Osteoblast (primary cell): ENCODE data around the gene MYL12A. TPM values are rescaled to one million over a fixed set of nuclear protein-coding genes. Genes with fewer than 3 reads are reported as not detected.
"Not testable (repeated sequence)": the region's sequence is repeated elsewhere in the genome, so short reads cannot be mapped to it uniquely, and the experiment has no call there.

Source experiments
- DNase-seq: peaks from one replicate; pipeline ENCODE4 v3.0.0; 2011; ENCODE audit warnings: low spot score, mixed read lengths; ENCODE audit not compliant: insufficient read length; ENCODE audit errors: missing footprints
- H2AFZ ChIP-seq: 2 replicates; pipeline ENCODE4 v1.6.0; 2011; ENCODE audit warnings: mild to moderate bottlenecking, low read length
- H3K27ac ChIP-seq: 2 replicates; pipeline ENCODE4 v1.5.1; 2011; ENCODE audit warnings: mild to moderate bottlenecking, low read depth, low read length, moderate library complexity
- H3K27me3 ChIP-seq: 2 replicates; pipeline ENCODE4 v1.6.0; 2012; ENCODE audit warnings: mild to moderate bottlenecking, control low read depth, inconsistent platforms, low read length, moderate library complexity; ENCODE audit not compliant: insufficient read depth
- H3K36me3 ChIP-seq: 2 replicates; pipeline ENCODE4 v1.5.1; 2011; ENCODE audit warnings: mild to moderate bottlenecking, low read length, control low read depth, moderate library complexity; ENCODE audit not compliant: insufficient read depth
- H3K4me1 ChIP-seq: 2 replicates; pipeline ENCODE4 v1.5.1; 2011; ENCODE audit warnings: mild to moderate bottlenecking, low read length, control low read depth, moderate library complexity; ENCODE audit not compliant: insufficient read depth
- H3K4me2 ChIP-seq: 2 replicates; pipeline ENCODE4 v1.6.0; 2011; ENCODE audit warnings: mild to moderate bottlenecking, low read length; ENCODE audit not compliant: insufficient read depth
- H3K4me3 ChIP-seq: fragments of 200-600 bp; sonication (generic); 3 replicates; pipeline ENCODE4 v1.5.1; 2012; ENCODE audit warnings: mild to moderate bottlenecking, low read length, inconsistent platforms; ENCODE audit not compliant: insufficient read depth
- H3K79me2 ChIP-seq: 2 replicates; pipeline ENCODE4 v1.6.0; 2012; ENCODE audit warnings: mild to moderate bottlenecking, low read length, control low read depth, inconsistent platforms; ENCODE audit not compliant: insufficient read depth
- H3K9me3 ChIP-seq: 2 replicates; pipeline ENCODE4 v1.5.1; 2011; ENCODE audit warnings: low read depth, low read length, control low read depth
- H4K20me1 ChIP-seq: 2 replicates; pipeline ENCODE4 v1.6.0; 2012; ENCODE audit warnings: mild to moderate bottlenecking, low read length, control low read depth; ENCODE audit not compliant: insufficient read depth
- total RNA-seq: library from RNA; depleted of rRNA; stranded (reverse); fragments of >200 nt; gene quantifications from 2 replicates; pipeline ENCODE4 v1.2.3, GENCODE V29; 2012
- TF ChIP-seq, protein P1 (sequence below): IDR thresholded peaks from 2 replicates; pipeline ENCODE4 v1.5.1; 2011; ENCODE audit warnings: mild to moderate bottlenecking, low read depth, low read length, moderate library complexity; ENCODE audit errors: extremely low read depth

MYL12A gene
- total RNA-seq, 1 donor: 572 TPM

DNA sequence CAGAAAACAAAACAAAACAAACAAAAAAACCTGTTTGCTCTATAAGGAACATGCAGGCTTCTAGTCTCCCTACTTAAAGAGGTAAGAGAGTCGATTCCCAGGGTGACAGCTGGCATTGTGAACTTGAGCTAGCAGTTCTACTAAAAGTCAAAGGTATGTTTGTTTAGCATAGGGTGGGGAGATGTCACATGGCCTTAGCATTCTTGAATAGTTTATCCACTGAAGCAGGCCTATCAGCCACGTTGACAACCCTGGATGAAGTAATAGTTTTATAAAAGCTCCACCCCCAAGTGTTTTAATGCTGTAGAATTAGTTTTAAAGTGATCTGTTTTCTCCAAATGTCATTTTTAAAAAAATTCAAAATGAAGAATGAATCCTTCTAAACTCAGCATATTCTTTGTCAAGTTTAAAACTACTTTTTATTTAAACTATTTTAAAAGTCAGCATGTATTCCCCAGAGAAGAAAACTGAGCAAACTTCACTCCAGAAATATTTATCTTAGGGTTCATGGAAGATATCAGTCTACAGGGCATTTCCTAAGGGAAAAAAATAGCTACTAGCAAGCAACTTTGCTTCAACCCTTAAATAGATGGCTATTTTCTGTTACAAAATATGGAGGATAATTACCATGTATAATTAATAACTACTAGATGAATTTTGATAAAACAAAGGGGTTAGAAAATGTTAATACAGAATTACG is 29.5 kb upstream of the MYL12A start:
- H3K27me3 ChIP-seq: no peaks in the 10 kb centered on the region
- H3K4me1 ChIP-seq: peaks cover 15% of the 10 kb centered on the region
- H3K27ac ChIP-seq: peak overlapping the region; percentile 41
- H2AFZ ChIP-seq: peak overlapping the region; percentile 83
- H3K79me2 ChIP-seq: no peaks in the 10 kb centered on the region
- DNase-seq: peak; percentile 86
- no peak overlapping the region for H3K4me3 ChIP-seq
- H3K4me2 ChIP-seq: no peak overlapping the region
- TF ChIP-seq, protein P1, sequence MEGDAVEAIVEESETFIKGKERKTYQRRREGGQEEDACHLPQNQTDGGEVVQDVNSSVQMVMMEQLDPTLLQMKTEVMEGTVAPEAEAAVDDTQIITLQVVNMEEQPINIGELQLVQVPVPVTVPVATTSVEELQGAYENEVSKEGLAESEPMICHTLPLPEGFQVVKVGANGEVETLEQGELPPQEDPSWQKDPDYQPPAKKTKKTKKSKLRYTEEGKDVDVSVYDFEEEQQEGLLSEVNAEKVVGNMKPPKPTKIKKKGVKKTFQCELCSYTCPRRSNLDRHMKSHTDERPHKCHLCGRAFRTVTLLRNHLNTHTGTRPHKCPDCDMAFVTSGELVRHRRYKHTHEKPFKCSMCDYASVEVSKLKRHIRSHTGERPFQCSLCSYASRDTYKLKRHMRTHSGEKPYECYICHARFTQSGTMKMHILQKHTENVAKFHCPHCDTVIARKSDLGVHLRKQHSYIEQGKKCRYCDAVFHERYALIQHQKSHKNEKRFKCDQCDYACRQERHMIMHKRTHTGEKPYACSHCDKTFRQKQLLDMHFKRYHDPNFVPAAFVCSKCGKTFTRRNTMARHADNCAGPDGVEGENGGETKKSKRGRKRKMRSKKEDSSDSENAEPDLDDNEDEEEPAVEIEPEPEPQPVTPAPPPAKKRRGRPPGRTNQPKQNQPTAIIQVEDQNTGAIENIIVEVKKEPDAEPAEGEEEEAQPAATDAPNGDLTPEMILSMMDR: no peak
- no peaks in the 10 kb centered on the region for H3K9me3 ChIP-seq
- no peaks in the 10 kb centered on the region for H3K36me3 ChIP-seq
- no peaks in the 10 kb centered on the region for H4K20me1 ChIP-seq

DNA sequence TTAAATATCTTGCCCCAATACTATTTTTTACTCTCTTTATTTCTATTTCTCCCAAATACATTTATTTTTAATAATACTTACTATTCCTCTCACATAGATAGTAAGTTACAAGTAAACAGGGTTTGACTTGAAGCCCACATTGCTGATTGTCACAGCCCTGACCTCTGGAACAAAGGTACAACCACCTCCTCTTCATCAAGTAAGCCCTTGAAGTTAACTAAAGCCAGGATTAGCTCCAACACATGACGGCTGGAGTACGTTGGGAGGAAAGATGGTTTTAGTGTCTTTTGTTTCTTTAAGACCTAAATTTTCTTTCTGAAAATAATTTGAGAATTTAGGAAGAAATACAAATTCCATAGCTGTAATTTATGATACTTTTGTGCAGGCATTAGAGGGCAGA is 28.8 kb upstream of the MYL12A start:
- TF ChIP-seq, protein P1: no peak
- Histone ChIP-seq H2AFZ (peak overlapping the region; percentile 71), H4K20me1 (no peaks in the 10 kb centered on the region), H3K4me3 (no peak overlapping the region), H3K27ac (no peak overlapping the region), H3K79me2 (no peaks in the 10 kb centered on the region), H3K9me3 (no peaks in the 10 kb centered on the region), H3K27me3 (no peaks in the 10 kb centered on the region), H3K36me3 (no peaks in the 10 kb centered on the region), H3K4me1 (peaks cover 15% of the 10 kb centered on the region), H3K4me2 (no peak overlapping the region)
- DNase-seq: no peak

DNA sequence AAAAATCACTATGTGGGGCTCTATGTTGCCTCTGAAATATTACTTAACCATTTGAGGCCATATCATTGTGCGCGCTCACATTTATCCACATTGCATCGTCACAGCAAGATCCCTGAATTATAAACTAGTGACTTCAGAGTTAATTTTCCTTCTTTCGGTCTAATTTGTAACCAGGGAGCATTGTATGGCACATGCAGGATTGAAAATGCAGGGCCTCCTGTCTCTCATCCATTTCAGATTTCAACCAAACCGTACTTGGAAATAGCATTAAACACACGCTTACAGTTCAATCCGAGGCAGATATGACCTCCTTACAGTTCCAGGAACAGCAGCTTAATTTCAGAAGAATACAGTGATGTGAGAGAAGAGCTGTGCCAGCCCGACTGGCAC is 28.4 kb upstream of the MYL12A start:
- H3K27me3 ChIP-seq: no peaks in the 10 kb centered on the region
- H4K20me1 ChIP-seq: no peaks in the 10 kb centered on the region
- peaks cover 15% of the 10 kb centered on the region for H3K4me1 ChIP-seq
- no peak for DNase-seq
- H3K9me3 ChIP-seq: no peaks in the 10 kb centered on the region
- H3K4me2 ChIP-seq: peak overlapping the region; percentile 7
- peak overlapping the region; percentile 71 for H2AFZ ChIP-seq
- TF ChIP-seq, protein P1: no peak
- H3K79me2 ChIP-seq: no peaks in the 10 kb centered on the region
- no peaks in the 10 kb centered on the region for H3K36me3 ChIP-seq
- H3K4me3 ChIP-seq: no peak overlapping the region
- no peak overlapping the region for H3K27ac ChIP-seq

DNA sequence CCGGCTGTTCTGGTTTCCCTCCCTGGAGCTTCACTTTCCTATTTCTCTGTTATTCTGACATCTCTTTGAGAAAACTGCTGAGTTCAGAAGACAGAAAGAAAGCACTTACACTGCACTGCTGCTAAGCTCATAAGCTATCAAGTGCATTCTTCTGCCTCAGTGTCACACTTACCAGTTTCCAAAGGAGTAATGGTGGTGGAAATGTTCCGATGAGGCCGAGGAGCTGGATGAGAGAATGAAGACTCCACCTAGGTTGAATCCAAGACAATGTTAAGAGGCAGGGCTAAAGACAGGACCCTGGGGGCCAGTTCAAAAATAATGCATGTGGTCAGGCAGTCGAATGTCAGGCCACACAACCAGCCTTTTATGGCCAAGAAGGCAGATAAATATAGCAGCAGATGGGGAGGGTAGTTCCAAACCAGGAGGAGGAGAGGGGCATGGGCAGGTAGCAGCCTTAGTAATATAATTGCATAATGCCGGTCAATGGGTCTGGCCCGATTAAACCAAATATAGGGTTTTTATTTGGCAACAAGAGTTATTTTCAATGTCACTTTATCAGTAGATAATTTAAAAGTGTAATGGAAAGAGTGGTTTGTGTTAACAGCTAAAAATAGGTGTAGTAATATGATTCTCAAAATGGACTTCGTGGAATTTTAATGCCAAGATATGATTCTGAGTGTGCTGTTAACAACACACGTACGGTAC is 27.8 kb upstream of the MYL12A start, which contains the start of gene MYOM1:
TSS of gene MYOM1 (minus strand) at position 338 of the 705 bp plus-strand sequence. CDS start 4,745 bp downstream, outside the sequence.
- Histone ChIP-seq H4K20me1 (no peaks in the 10 kb centered on the region), H3K4me3 (no peak within 1 kb of the TSS), H3K4me2 (peak within 1 kb of the TSS; percentile 7), H3K79me2 (no peaks in the 10 kb centered on the region), H3K36me3 (no peaks in the 10 kb centered on the region), H3K27me3 (no peaks in the 10 kb centered on the region), H3K27ac (no peak within 1 kb of the TSS), H3K4me1 (peaks cover 15% of the 10 kb centered on the region), H2AFZ (peak within 1 kb of the TSS; percentile 71), H3K9me3 (no peaks in the 10 kb centered on the region)
- DNase-seq: no peak
- TF ChIP-seq, protein P1: no peak

DNA sequence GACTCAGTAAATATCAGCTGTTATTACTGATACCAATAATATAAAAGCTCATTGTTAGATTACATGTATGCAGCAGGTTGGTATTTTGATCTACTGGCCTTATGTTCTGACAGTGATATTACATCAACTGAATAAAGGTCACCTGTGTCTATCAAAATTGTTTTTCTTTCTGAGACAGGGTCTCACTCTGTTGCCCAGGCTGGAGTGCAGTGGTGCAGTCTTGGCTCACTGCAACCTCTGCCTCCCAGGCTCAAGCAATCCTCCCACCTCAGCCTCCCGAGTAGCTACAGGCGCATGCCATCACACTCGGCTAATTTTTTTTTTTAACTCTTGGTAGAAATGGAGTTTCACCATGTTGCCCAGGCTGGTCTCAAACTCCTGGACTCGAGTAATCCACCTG is 26.7 kb upstream of the MYL12A start:
- H3K27me3 ChIP-seq, H3K4me2 ChIP-seq, H4K20me1 ChIP-seq, H3K9me3 ChIP-seq, H3K79me2 ChIP-seq, H2AFZ ChIP-seq, DNase-seq, H3K27ac ChIP-seq, H3K36me3 ChIP-seq, H3K4me3 ChIP-seq: not testable (repeated sequence)
- peaks cover 15% of the 10 kb centered on the region for H3K4me1 ChIP-seq
